GM10266 (cell line): Measurements from ENCODE around the gene DNAAF1.

Experiments
- DNase-seq: peaks from one replicate; pipeline ENCODE4 v3.0.0; 2012; ENCODE audit errors: extremely low spot score
- CTCF ChIP-seq: IDR thresholded peaks from 2 replicates; pipeline ENCODE4 v1.5.1; 2012; ENCODE audit warnings: mild to moderate bottlenecking, low read depth; ENCODE audit not compliant: control insufficient read depth, insufficient read depth; ENCODE audit errors: missing control alignments

The DNAAF1 gene

GRCh38 chr16:84195201-84196093, 50.3 kb downstream of the DNAAF1 start:
- no peak for TF ChIP-seq CTCF
- no peak for DNase-seq

GRCh38 chr16:84196101-84196500, 51.0 kb downstream of the DNAAF1 start:
- DNase-seq: no peak
- TF ChIP-seq CTCF: no peak

GRCh38 chr16:84196727-84197394, 51.8 kb downstream of the DNAAF1 start:
- no peak for DNase-seq
- no peak for TF ChIP-seq CTCF

- no peak for DNase-seq
- no peak for TF ChIP-seq CTCF
Observed at GRCh38 chr16:84197466-84198128, 52.5 kb downstream of the DNAAF1 start.

- no peak for DNase-seq
- TF ChIP-seq CTCF: no peak
Observed at GRCh38 chr16:84198401-84198800, 53.3 kb downstream of the DNAAF1 start.

- no peak for DNase-seq
- TF ChIP-seq CTCF: no peak
Observed at GRCh38 chr16:84199097-84199496, 54.0 kb downstream of the DNAAF1 start.
